K562 (cell line): ENCODE data around the gene GHRL. TPM values are rescaled to one million over a fixed set of nuclear protein-coding genes. Genes with fewer than 3 reads are reported as not detected.

Source experiments
- ARID2 ChIP-seq: fragments of 450-650 bp; IDR thresholded peaks from 2 replicates; pipeline ENCODE4 v1.6.1; 2017; ENCODE audit warnings: antibody characterized with exemption, mild to moderate bottlenecking
- CUX1 ChIP-seq: fragments of 200-800 bp; sonication (Bioruptor generic); IDR thresholded peaks from 2 replicates; pipeline ENCODE4 v1.6.1; 2016; ENCODE audit warnings: missing genetic modification characterization, missing compliant biosample characterization
- GTF2F1 ChIP-seq: IDR thresholded peaks from 2 replicates; pipeline ENCODE4 v1.6.1; 2011; ENCODE audit warnings: low read depth, low read length, improper control_type of control experiment
- HNRNPH1 ChIP-seq: fragments of 200-400 bp; formaldehyde crosslinking; optimal IDR thresholded peaks from 2 replicates; pipeline ENCODE3; 2017; ENCODE audit warnings: low read depth, mild to moderate bottlenecking, low read length, moderate library complexity
- RCOR1 ChIP-seq, 2 experiments: IDR thresholded peaks; 2 replicates each; pipeline ENCODE4 v1.6.1; 2012; ENCODE audit warnings: low read depth in 2 of 2, low read length in 2 of 2, borderline replicate concordance in 1 of 2, improper control_type of control experiment in 1 of 2
- ZBTB40 ChIP-seq, 2 experiments: fragments of 450-650 bp in 1 of 2; sonication (generic) in 1 of 2; formaldehyde crosslinking in 1 of 2; IDR thresholded peaks; 2 replicates each; pipeline versions ENCODE4 v1.7.1 to v1.9.0; 2016 to 2022; ENCODE audit warnings: inconsistent platforms in 1 of 2, mild to moderate bottlenecking in 1 of 2, missing genetic modification reagents in 1 of 2
- ZNF282 ChIP-seq: sonication (generic); formaldehyde crosslinking; IDR thresholded peaks from 2 replicates; pipeline ENCODE4 v1.8.1; 2023; ENCODE audit warnings: missing genetic modification reagents
- polyA plus RNA-seq, 8 experiments: library from polyadenylated mRNA; depleted of rRNA in 4 of 8; stranded (reverse) in 5 of 8; unstranded in 3 of 8; fragments of >200 nt; fragmentation: Nextera tagmentation in 2 of 8; fragmentation: Illumina TruSeq in 1 of 8; extraction: Ambion mirVana in 2 of 8; extraction: Trizol in 1 of 8; gene quantifications; 2 replicates each; pipeline versions ENCODE4 v1.2.1 to v1.2.3, GENCODE V29; 2011 to 2014; ENCODE audit warnings: inconsistent platforms in 1 of 8, missing spikeins in 1 of 8
- total RNA-seq, 7 experiments: library from RNA; depleted of rRNA in 6 of 7; stranded (reverse); fragments of >200 nt in 6 of 7; fragmentation: Illumina TruSeq in 2 of 7; extraction: Trizol in 2 of 7; gene quantifications; 2 replicates each; pipeline versions ENCODE4 v1.2.1 to v1.2.3, GENCODE V29; 2011 to 2021; ENCODE audit warnings: low replicate concordance in 1 of 7

Gene GHRL
- total and polyA plus RNA-seq, 9 of the 15 experiments (the other 6 are each of a cell fraction or from before 2014, with no cell fraction given): 0.08 to 0.29 (median 0.15) TPM; not detected in 5

- TF ChIP-seq HNRNPH1 (no peak), GTF2F1 (peak; percentile 44; the same call in 1 of the 2 replicates), ZNF282 (no peak), ZBTB40 (IDR thresholded peaks at IDR 0.05) (peak; percentile 29; the same call in 1 of the 2 replicates), ZBTB40 (CRISPR knock-in tag; IDR thresholded peaks at IDR 0.05) (no peak), RCOR1 (IDR thresholded peaks at IDR 0.05; ENCODE audit: borderline replicate concordance in 1 of 2, low read depth in 2 of 2, low read length in 2 of 2) (peak in 1 of 2 experiments; percentile 16; a peak in 1 of 4 replicates), ARID2 (0 out of 2 replicates have a peak, but pooled peaks have one; percentile 10), CUX1 (no peak)
Observed at GRCh38 chr3:10249833-10250232, 42.9 kb downstream of the GHRL start (continued).
